Measurements from ENCODE around the gene CDK12. TPM values are rescaled to one million over a fixed set of nuclear protein-coding genes. Genes with fewer than 3 reads are reported as not detected.
"Not testable (repeated sequence)": the region's sequence is repeated elsewhere in the genome, so short reads cannot be mapped to it uniquely, and the experiment has no call there.

The CDK12 gene
- polyA plus RNA-seq, 2 of the 4 experiments (the other 2 are of a cell fraction), result 36.7 to 42.1 TPM

DNA sequence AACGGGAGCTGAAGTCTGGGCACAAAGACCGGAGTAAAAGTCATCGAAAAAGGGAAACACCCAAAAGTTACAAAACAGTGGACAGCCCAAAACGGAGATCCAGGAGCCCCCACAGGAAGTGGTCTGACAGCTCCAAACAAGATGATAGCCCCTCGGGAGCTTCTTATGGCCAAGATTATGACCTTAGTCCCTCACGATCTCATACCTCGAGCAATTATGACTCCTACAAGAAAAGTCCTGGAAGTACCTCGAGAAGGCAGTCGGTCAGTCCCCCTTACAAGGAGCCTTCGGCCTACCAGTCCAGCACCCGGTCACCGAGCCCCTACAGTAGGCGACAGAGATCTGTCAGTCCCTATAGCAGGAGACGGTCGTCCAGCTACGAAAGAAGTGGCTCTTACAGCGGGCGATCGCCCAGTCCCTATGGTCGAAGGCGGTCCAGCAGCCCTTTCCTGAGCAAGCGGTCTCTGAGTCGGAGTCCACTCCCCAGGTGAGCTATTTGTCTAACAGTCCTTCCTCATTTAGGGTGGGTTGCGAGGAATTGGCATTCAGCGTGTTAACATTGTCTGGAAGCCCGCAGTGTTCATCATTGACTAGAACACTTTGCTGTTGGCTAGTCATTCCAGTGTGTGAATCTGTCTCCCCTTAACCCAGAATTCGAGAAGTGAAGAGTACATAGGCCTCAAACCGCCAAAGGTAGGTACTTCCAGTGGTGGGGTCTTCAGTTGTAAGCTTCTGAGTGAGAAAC is 1.5 kb downstream of the CDK12 start:
- TF ChIP-seq POLR2A (IDR thresholded peaks at IDR 0.05; ENCODE audit: low read length) (peak; percentile 22; the same call in 1 of the 2 replicates), GATA3 (IDR thresholded peaks at IDR 0.05; ENCODE audit: borderline replicate concordance) (0 out of 2 replicates have a peak, but pooled peaks have one; percentile 18), SMC3 (IDR thresholded peaks at IDR 0.05) (no peak), POLR2AphosphoS2 (conservative IDR thresholded peaks at IDR 0.05; ENCODE audit: low read length) (no peak)
- DNase-seq (ENCODE audit: low read depth in 1 of 2, low spot score in 1 of 2) (peak in 1 of 2 experiments; percentile 9), FAIRE-seq (no peak), ATAC-seq (no peak; a peak in 1 of 6 replicates)
- Histone ChIP-seq H3K27ac (peak overlapping the region; percentile 97 to 98), H3K4me3 (peak overlapping the region; percentile 83), H3K4me2 (peak overlapping the region; percentile 97), H3K4me1 (peaks cover 18% of the 10 kb centered on the region; the same call in 2 of the 3 replicates), H3K9me3 (no peaks in the 10 kb centered on the region)
- ChIA-PET POLR2A (interaction anchor here (0.6 to 3.4 kb wide), 5 partner anchors 11 to 594 kb away, joined by 3 to 133 read pairs (median 5); partner anchors contain the start of gene MED1), CTCF (interaction anchor here (0.6 to 2.1 kb wide), 6 partner anchors 11 to 267 kb away, joined by 3 to 9 read pairs (median 4); partner anchors contain the start of genes MED1 and MIEN1)
- 7% methylated on average over 28 of the region's 28 CpGs for WGBS (ENCODE audit: missing lambda C conversion rate)

DNA sequence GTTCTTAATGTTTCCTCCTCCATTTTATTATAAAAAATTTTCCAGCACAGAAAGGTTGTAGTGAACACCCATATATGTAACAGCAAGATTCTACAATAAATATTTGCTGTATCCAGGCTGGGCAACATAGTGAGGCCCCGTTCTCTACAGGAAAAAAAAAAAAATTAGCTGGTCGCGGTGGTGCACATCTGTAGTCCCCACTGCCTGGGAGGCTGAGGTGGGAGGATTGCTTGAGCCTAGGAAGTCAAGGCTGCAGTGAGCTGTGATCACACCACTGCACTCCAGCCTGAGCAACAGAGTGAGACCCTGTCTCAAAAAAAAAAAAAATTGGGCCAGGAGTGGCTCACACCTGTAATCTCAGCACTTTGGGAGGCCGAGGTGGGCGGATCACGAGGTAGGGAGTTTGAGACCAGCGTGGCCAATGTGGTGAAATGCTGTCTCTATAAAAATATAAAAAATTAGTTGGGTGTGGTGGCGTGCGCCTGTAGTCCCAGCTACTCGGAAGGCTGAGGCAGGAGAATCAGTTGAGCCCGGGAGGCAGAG is 3.4 kb downstream of the CDK12 start:
- peaks cover 18% of the 10 kb centered on the region; the same call in 2 of the 3 replicates for H3K4me1 ChIP-seq
- POLR2A ChIA-PET, result interaction anchor here (0.5 to 0.8 kb wide), 2 partner anchors 14 to 20 kb away, joined by 3 read pairs; partner anchors contain the start of gene MED1
- DNase-seq (ENCODE audit: low read depth in 1 of 2, low spot score in 1 of 2); ATAC-seq; H3K9me3 ChIP-seq; FAIRE-seq; H3K27ac ChIP-seq: not testable (repeated sequence)
- peak overlapping the region; percentile 83; the same call in 2 of the 3 replicates for H3K4me3 ChIP-seq
- CTCF ChIA-PET, result interaction anchor here (1.3 to 1.9 kb wide), 2 partner anchors 10 to 83 kb away, joined by 6 read pairs; no protein-coding TSS in a partner anchor
- 89% methylated on average over 11 of the region's 11 CpGs for WGBS (ENCODE audit: missing lambda C conversion rate)
- H3K4me2 ChIP-seq, result peak overlapping the region; percentile 97

DNA sequence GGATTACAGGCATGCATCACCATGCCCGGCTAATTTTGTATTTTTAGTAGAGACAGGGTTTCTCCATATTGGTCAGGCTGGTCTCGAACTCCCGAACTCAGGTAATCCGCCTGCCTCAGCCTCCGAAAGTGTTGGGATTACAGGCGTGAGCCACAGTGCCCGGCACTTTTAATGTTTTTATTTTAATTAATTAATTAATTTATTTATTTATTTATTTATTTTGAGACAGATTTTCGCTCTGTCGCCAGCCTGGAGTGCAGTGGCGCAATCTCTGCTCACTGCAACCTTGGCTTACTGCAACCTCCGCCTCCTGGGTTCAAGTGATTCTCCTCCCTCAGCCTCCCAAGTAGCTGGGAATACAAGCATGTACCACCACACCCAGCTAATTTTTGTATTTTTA is 7.3 kb downstream of the CDK12 start:
- ATAC-seq; POLR2A ChIA-PET; H3K4me3 ChIP-seq; FAIRE-seq; H3K9me3 ChIP-seq; DNase-seq (ENCODE audit: low read depth in 1 of 2, low spot score in 1 of 2); H3K4me2 ChIP-seq; H3K27ac ChIP-seq: not testable (repeated sequence)
- CTCF ChIA-PET, result interaction anchor here (0.6 to 2.1 kb wide), 3 partner anchors 8 to 153 kb away, joined by 3 to 5 read pairs (median 3); no protein-coding TSS in a partner anchor
- peak; percentile 23; the same call in 1 of the 2 replicates for TF ChIP-seq ZC3H11A (IDR thresholded peaks at IDR 0.05)
- peaks cover 18% of the 10 kb centered on the region; the same call in 2 of the 3 replicates for H3K4me1 ChIP-seq
- WGBS (ENCODE audit: missing lambda C conversion rate), result 94% methylated on average over 11 of the region's 11 CpGs

DNA sequence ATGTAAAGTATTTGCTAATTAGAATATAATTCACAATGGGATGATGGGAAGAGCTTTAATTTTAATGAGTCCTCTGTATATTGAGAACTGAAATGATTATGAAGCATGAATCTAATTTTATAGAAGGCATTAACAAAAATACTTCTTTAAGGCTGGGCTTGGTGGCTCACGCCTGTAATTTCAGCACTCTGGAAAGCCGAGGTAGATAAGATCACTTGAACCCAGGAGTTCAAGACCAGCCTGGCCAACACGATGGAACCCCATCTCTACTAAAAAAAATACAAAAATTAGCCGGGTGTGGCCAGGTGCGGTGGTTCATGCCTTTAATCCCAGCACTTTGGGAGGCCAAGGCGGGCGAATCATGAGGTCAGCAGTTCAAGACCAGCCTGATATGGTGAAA is 12.0 kb downstream of the CDK12 start:
- no peaks in the 10 kb centered on the region for H3K4me1 ChIP-seq
- TF ChIP-seq, protein P1, sequence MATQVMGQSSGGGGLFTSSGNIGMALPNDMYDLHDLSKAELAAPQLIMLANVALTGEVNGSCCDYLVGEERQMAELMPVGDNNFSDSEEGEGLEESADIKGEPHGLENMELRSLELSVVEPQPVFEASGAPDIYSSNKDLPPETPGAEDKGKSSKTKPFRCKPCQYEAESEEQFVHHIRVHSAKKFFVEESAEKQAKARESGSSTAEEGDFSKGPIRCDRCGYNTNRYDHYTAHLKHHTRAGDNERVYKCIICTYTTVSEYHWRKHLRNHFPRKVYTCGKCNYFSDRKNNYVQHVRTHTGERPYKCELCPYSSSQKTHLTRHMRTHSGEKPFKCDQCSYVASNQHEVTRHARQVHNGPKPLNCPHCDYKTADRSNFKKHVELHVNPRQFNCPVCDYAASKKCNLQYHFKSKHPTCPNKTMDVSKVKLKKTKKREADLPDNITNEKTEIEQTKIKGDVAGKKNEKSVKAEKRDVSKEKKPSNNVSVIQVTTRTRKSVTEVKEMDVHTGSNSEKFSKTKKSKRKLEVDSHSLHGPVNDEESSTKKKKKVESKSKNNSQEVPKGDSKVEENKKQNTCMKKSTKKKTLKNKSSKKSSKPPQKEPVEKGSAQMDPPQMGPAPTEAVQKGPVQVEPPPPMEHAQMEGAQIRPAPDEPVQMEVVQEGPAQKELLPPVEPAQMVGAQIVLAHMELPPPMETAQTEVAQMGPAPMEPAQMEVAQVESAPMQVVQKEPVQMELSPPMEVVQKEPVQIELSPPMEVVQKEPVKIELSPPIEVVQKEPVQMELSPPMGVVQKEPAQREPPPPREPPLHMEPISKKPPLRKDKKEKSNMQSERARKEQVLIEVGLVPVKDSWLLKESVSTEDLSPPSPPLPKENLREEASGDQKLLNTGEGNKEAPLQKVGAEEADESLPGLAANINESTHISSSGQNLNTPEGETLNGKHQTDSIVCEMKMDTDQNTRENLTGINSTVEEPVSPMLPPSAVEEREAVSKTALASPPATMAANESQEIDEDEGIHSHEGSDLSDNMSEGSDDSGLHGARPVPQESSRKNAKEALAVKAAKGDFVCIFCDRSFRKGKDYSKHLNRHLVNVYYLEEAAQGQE (IDR thresholded peaks at IDR 0.05), result peak; percentile 69
- TF ChIP-seq SMC3 (IDR thresholded peaks at IDR 0.05), result no peak
- ATAC-seq (no peak), DNase-seq (ENCODE audit: low read depth in 1 of 2, low spot score in 1 of 2) (no peak), FAIRE-seq (no peak)
- no peak overlapping the region for H3K4me3 ChIP-seq
- H3K9me3 ChIP-seq, result no peaks in the 10 kb centered on the region
- ChIA-PET POLR2A (interaction anchor here (1.6 kb wide), 1 partner anchor 11 kb away, joined by 4 read pairs; no protein-coding TSS in a partner anchor), CTCF (no interaction called here)
- no peak overlapping the region for H3K27ac ChIP-seq
- WGBS (ENCODE audit: missing lambda C conversion rate), result 87% methylated on average over 7 of the region's 7 CpGs
- H3K4me2 ChIP-seq, result no peak overlapping the region

DNA sequence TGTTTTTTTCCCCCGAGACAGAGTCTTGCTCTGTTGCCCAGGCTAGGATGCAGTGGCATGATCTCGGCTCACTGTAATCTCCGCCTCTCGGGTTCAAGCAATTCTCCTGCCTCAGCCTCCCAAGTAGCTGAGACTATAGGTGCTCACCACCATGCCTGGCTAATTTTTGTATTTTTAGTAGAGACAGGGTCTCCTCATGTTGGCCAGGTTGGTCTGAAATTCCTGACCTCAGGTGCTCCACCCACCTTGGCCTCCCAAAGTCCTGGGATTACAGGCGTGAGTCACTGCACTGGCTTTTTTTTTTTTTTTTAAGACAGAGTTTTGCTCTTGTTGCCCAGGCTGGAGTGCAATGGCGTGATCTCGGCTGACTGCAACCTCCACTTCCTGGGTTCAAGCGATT is 18.3 kb downstream of the CDK12 start:
- ChIA-PET POLR2A (interaction anchor here (1.2 kb wide), 2 partner anchors 17 to 28 kb away, joined by 3 to 6 read pairs; partner anchors contain the start of gene MED1), CTCF (interaction anchor here (1.1 to 1.4 kb wide), 5 partner anchors 9 to 275 kb away, joined by 3 to 4 read pairs (median 3); no protein-coding TSS in a partner anchor)
- ATAC-seq; H3K4me1 ChIP-seq; H3K4me3 ChIP-seq; DNase-seq (ENCODE audit: low read depth in 1 of 2, low spot score in 1 of 2); H3K27ac ChIP-seq; H3K4me2 ChIP-seq; FAIRE-seq; H3K9me3 ChIP-seq: not testable (repeated sequence)
- 85% methylated on average over 8 of the region's 8 CpGs for WGBS (ENCODE audit: missing lambda C conversion rate)
